ENCODE results near the gene NME5. TPM values are rescaled to one million over a fixed set of nuclear protein-coding genes. Genes with fewer than 3 reads are reported as not detected.
"Not testable (repeated sequence)": the region's sequence is repeated elsewhere in the genome, so short reads cannot be mapped to it uniquely, and the experiment has no call there.

Gene NME5
- total and polyA plus RNA-seq, 4 experiments from 2014 or later, result not detected

GRCh38 chr5:138082033-138082432 is 57.2 kb downstream of the NME5 start:
- intact Hi-C loops (cut with micrococcal nuclease), result no loop called here
- H3K4me3 ChIP-seq (ENCODE audit: low read length in 2 of 2), result no peak overlapping the region
- no peaks in the 10 kb centered on the region for H3K36me3 ChIP-seq (ENCODE audit: insufficient read depth, low read length)
- no peak for DNase-seq
- H3K27ac Mint-ChIP-seq, result peak overlapping the region in 5 of 7 donors; percentile 6 to 89 (median 30)
- H3K4me1 Mint-ChIP-seq, result peaks cover 4 to 10% (median 8%) of the 10 kb centered on the region in 4 donors
- no peaks in the 10 kb centered on the region for H3K9me3 ChIP-seq (ENCODE audit: control insufficient read depth in 1 of 2, low read length in 2 of 2)
- no peaks in the 10 kb centered on the region for H3K4me1 ChIP-seq (ENCODE audit: insufficient read depth, low read length)
- no peak overlapping the region for H3K27ac ChIP-seq (ENCODE audit: low read depth, low read length)
- H3K27me3 ChIP-seq (ENCODE audit: insufficient read depth, low read length), result no peaks in the 10 kb centered on the region
- peaks cover 0 to 3% of the 10 kb centered on the region in 2 donors for H3K27me3 Mint-ChIP-seq
- peak overlapping the region in 2 of 8 donors; percentile 1 to 31 for H3K4me3 Mint-ChIP-seq
- CTCF ChIA-PET (ENCODE audit: partially characterized antibody), result interaction anchor here (0.9 to 1.8 kb wide), 6 partner anchors 8 to 303 kb away, joined by 3 to 13 read pairs (median 5); no protein-coding TSS in a partner anchor
- POLR2A ChIA-PET (ENCODE audit: partially characterized antibody), result interaction anchor here (1.1 to 1.3 kb wide), 3 partner anchors 46 to 131 kb away, joined by 3 to 4 read pairs (median 3); partner anchors contain the start of gene CDC23
- H3K9me3 Mint-ChIP-seq, result no peaks in the 10 kb centered on the region
- no peaks in the 10 kb centered on the region for H3K36me3 Mint-ChIP-seq

GRCh38 chr5:138078006-138078643 is 61.1 kb downstream of the NME5 start:
- Histone ChIP-seq H3K9me3 (ENCODE audit: control insufficient read depth in 1 of 2, low read length in 2 of 2) (no peaks in the 10 kb centered on the region), H3K27me3 (ENCODE audit: insufficient read depth, low read length) (no peaks in the 10 kb centered on the region), H3K27ac (ENCODE audit: low read depth, low read length) (no peak overlapping the region), H3K36me3 (ENCODE audit: insufficient read depth, low read length) (no peaks in the 10 kb centered on the region), H3K4me3 (ENCODE audit: low read length in 2 of 2) (no peak overlapping the region), H3K4me1 (ENCODE audit: insufficient read depth, low read length) (no peaks in the 10 kb centered on the region)
- Mint-ChIP-seq H3K36me3 (no peaks in the 10 kb centered on the region), H3K27ac (no peak overlapping the region), H3K4me3 (no peak overlapping the region), H3K27me3 (no peaks in the 10 kb centered on the region), H3K9me3 (no peaks in the 10 kb centered on the region), H3K4me1 (peaks cover 4 to 10% (median 8%) of the 10 kb centered on the region in 4 donors)
- intact Hi-C loops (cut with micrococcal nuclease), result no loop called here
- ChIA-PET POLR2A (ENCODE audit: partially characterized antibody) (interaction anchor here (1.0 kb wide), 1 partner anchor 42 kb away, joined by 3 read pairs; no protein-coding TSS in a partner anchor), CTCF (ENCODE audit: partially characterized antibody) (interaction anchor here (0.6 to 6.2 kb wide), 24 partner anchors 8 to 449 kb away, joined by 3 to 88 read pairs (median 4); no protein-coding TSS in a partner anchor)
- no peak for DNase-seq

- CTCF ChIA-PET (ENCODE audit: partially characterized antibody), result interaction anchor here (0.9 to 6.2 kb wide), 28 partner anchors 9 to 448 kb away, joined by 3 to 88 read pairs (median 4); partner anchors contain the start of gene NME5
- Mint-ChIP-seq H3K27ac (no peak overlapping the region), H3K4me3 (no peak overlapping the region), H3K9me3 (no peaks in the 10 kb centered on the region), H3K36me3 (no peaks in the 10 kb centered on the region), H3K4me1 (peaks cover 4 to 10% (median 8%) of the 10 kb centered on the region in 4 donors), H3K27me3 (no peaks in the 10 kb centered on the region)
- no peak overlapping the region for H3K4me3 ChIP-seq (ENCODE audit: low read length in 2 of 2)
- H3K27ac ChIP-seq (ENCODE audit: low read depth, low read length), result no peak overlapping the region
- no peaks in the 10 kb centered on the region for H3K9me3 ChIP-seq (ENCODE audit: control insufficient read depth in 1 of 2, low read length in 2 of 2)
- intact Hi-C loops (cut with micrococcal nuclease), result loop anchor here (1.0 kb wide), 1 partner anchor 56 kb away; no protein-coding TSS in a partner anchor
- no peaks in the 10 kb centered on the region for H3K4me1 ChIP-seq (ENCODE audit: insufficient read depth, low read length)
- POLR2A ChIA-PET (ENCODE audit: partially characterized antibody), result interaction anchor here (1.0 kb wide), 1 partner anchor 41 kb away, joined by 3 read pairs; no protein-coding TSS in a partner anchor
- DNase-seq, result peak in 4 of 5 donors; percentile 28 to 46 (median 38)
- H3K27me3 ChIP-seq (ENCODE audit: insufficient read depth, low read length), result no peaks in the 10 kb centered on the region
- H3K36me3 ChIP-seq (ENCODE audit: insufficient read depth, low read length), result no peaks in the 10 kb centered on the region
Observed at GRCh38 chr5:138077064-138077696, 62.0 kb downstream of the NME5 start.

- H3K9me3 ChIP-seq (ENCODE audit: control insufficient read depth in 1 of 2, low read length in 2 of 2); H3K4me3 Mint-ChIP-seq; H3K4me3 ChIP-seq (ENCODE audit: low read length in 2 of 2); H3K36me3 ChIP-seq (ENCODE audit: insufficient read depth, low read length); POLR2A ChIA-PET (ENCODE audit: partially characterized antibody); H3K27ac ChIP-seq (ENCODE audit: low read depth, low read length); H3K27me3 Mint-ChIP-seq; H3K4me1 ChIP-seq (ENCODE audit: insufficient read depth, low read length); H3K4me1 Mint-ChIP-seq; H3K9me3 Mint-ChIP-seq; H3K27ac Mint-ChIP-seq; DNase-seq; H3K36me3 Mint-ChIP-seq; H3K27me3 ChIP-seq (ENCODE audit: insufficient read depth, low read length); intact Hi-C loops (cut with micrococcal nuclease): not testable (repeated sequence)
- CTCF ChIA-PET (ENCODE audit: partially characterized antibody), result interaction anchor here (0.8 to 8.0 kb wide), 13 partner anchors 7 to 439 kb away, joined by 3 to 136 read pairs (median 6); partner anchors contain the start of gene FAM13B
Observed at GRCh38 chr5:138070026-138070425, 69.2 kb downstream of the NME5 start.

- no peaks in the 10 kb centered on the region for H3K36me3 Mint-ChIP-seq
- Histone ChIP-seq H3K4me1 (ENCODE audit: insufficient read depth, low read length) (no peaks in the 10 kb centered on the region), H3K27me3 (ENCODE audit: insufficient read depth, low read length) (no peaks in the 10 kb centered on the region), H3K4me3 (ENCODE audit: low read length in 2 of 2) (no peak overlapping the region), H3K9me3 (ENCODE audit: control insufficient read depth in 1 of 2, low read length in 2 of 2) (no peaks in the 10 kb centered on the region), H3K36me3 (ENCODE audit: insufficient read depth, low read length) (no peaks in the 10 kb centered on the region), H3K27ac (ENCODE audit: low read depth, low read length) (no peak overlapping the region)
- peaks cover 6 to 10% (median 6%) of the 10 kb centered on the region in 4 donors for H3K4me1 Mint-ChIP-seq
- H3K4me3 Mint-ChIP-seq, result no peak overlapping the region
- H3K27ac Mint-ChIP-seq, result no peak overlapping the region
- ChIA-PET POLR2A (ENCODE audit: partially characterized antibody) (interaction anchor here (1.0 kb wide), 1 partner anchor 33 kb away, joined by 7 read pairs; no protein-coding TSS in a partner anchor), CTCF (ENCODE audit: partially characterized antibody) (interaction anchor here (0.7 to 8.0 kb wide), 24 partner anchors 8 to 438 kb away, joined by 3 to 136 read pairs (median 4); partner anchors contain the start of genes FAM13B and PKD2L2)
- no peaks in the 10 kb centered on the region for H3K9me3 Mint-ChIP-seq
- H3K27me3 Mint-ChIP-seq, result peaks cover 0 to 2% of the 10 kb centered on the region in 2 donors
- intact Hi-C loops (cut with micrococcal nuclease), result loop anchor here (1.0 kb wide), 3 partner anchors 33 to 440 kb away; no protein-coding TSS in a partner anchor
- DNase-seq, result peak; percentile 52 to 62 (median 58)
Observed at GRCh38 chr5:138068742-138069600, 70.3 kb downstream of the NME5 start.

GRCh38 chr5:138067945-138068344 is 71.3 kb downstream of the NME5 start:
- H3K27me3 ChIP-seq (ENCODE audit: insufficient read depth, low read length), result no peaks in the 10 kb centered on the region
- Mint-ChIP-seq H3K27ac (no peak overlapping the region), H3K27me3 (peaks cover 0 to 2% of the 10 kb centered on the region in 2 donors), H3K4me1 (peaks cover 6 to 10% (median 6%) of the 10 kb centered on the region in 4 donors), H3K36me3 (no peaks in the 10 kb centered on the region), H3K9me3 (no peaks in the 10 kb centered on the region), H3K4me3 (no peak overlapping the region)
- H3K4me3 ChIP-seq (ENCODE audit: low read length in 2 of 2), result no peak overlapping the region
- H3K36me3 ChIP-seq (ENCODE audit: insufficient read depth, low read length), result no peaks in the 10 kb centered on the region
- ChIA-PET CTCF (ENCODE audit: partially characterized antibody) (interaction anchor here (0.7 to 8.0 kb wide), 9 partner anchors 10 to 1809 kb away, joined by 3 to 136 read pairs (median 13); partner anchors contain the start of gene FAM13B), POLR2A (ENCODE audit: partially characterized antibody) (no interaction called here)
- no peaks in the 10 kb centered on the region for H3K4me1 ChIP-seq (ENCODE audit: insufficient read depth, low read length)
- no peak for DNase-seq
- H3K9me3 ChIP-seq (ENCODE audit: control insufficient read depth in 1 of 2, low read length in 2 of 2), result no peaks in the 10 kb centered on the region
- intact Hi-C loops (cut with micrococcal nuclease), result loop anchor here (1.0 kb wide), 3 partner anchors 32 to 439 kb away; no protein-coding TSS in a partner anchor
- H3K27ac ChIP-seq (ENCODE audit: low read depth, low read length), result no peak overlapping the region

Data from CD4-positive, alpha-beta memory T cell (primary cell).